A673 (cell line): ENCODE data around the gene HDAC10. TPM values are rescaled to one million over a fixed set of nuclear protein-coding genes. Genes with fewer than 3 reads are reported as not detected.

Experiments
- BruUV-seq: library from RNA; stranded (reverse); fragments of 400-500 nt; replicated peaks from 2 replicates; lab custom pipeline; 2021; lab: Mats Ljungman, UMichigan
- CTCF ChIA-PET: fragments of 300-600 bp; sonication (Branson Sonifier 250); formaldehyde crosslinking; loops from one replicate; lab custom pipeline; 2022; ENCODE audit warnings: antibody characterized with exemption; lab: Charles Lee
- POLR2A ChIA-PET: fragments of 300-600 bp; sonication (Branson Sonifier 250); formaldehyde crosslinking; loops from one replicate; lab custom pipeline; 2022; ENCODE audit warnings: antibody characterized with exemption; ENCODE audit not compliant: low non-redundant PET; lab: Charles Lee
- DNase-seq: peaks from one replicate; pipeline ENCODE4 v3.0.0-alpha.2; 2015; ENCODE audit warnings: low spot score
- H3K27ac ChIP-seq: fragments of 200-600 bp; sonication (generic); 2 replicates; pipeline ENCODE4 v1.5.1; 2016; ENCODE audit warnings: mixed run types, low read depth, mild to moderate bottlenecking, mixed read lengths, antibody characterized with exemption, low read length; ENCODE audit not compliant: poor library complexity, severe bottlenecking
- H3K27me3 ChIP-seq: fragments of 200-600 bp; sonication (generic); replicated peaks from 2 replicates; pipeline ENCODE4 v1.6.1; 2017; ENCODE audit warnings: mixed run types, low read depth, mild to moderate bottlenecking, mixed read lengths, antibody characterized with exemption, low read length; ENCODE audit not compliant: insufficient read depth, poor library complexity
- H3K36me3 ChIP-seq: fragments of 200-600 bp; sonication (generic); 2 replicates; pipeline ENCODE4 v1.6.1; 2016; ENCODE audit warnings: mixed run types, mild to moderate bottlenecking, mixed read lengths, antibody characterized with exemption, low read length; ENCODE audit not compliant: insufficient read depth, poor library complexity, severe bottlenecking
- H3K4me1 ChIP-seq: fragments of 200-600 bp; sonication (generic); 2 replicates; pipeline ENCODE4 v1.6.1; 2017; ENCODE audit warnings: mixed run types, mild to moderate bottlenecking, mixed read lengths, antibody characterized with exemption, low read length; ENCODE audit not compliant: insufficient read depth, poor library complexity, severe bottlenecking
- H3K4me3 ChIP-seq: fragments of 200-600 bp; sonication (generic); 2 replicates; pipeline ENCODE4 v1.5.1; 2016; ENCODE audit warnings: low read depth, mixed run types, mild to moderate bottlenecking, mixed read lengths, low read length; ENCODE audit not compliant: poor library complexity, severe bottlenecking
- H3K9me3 ChIP-seq: fragments of 200-600 bp; sonication (generic); 2 replicates; pipeline ENCODE4 v1.6.1; 2016; ENCODE audit warnings: mixed run types, low read depth, mild to moderate bottlenecking, mixed read lengths, antibody characterized with exemption, low read length; ENCODE audit not compliant: poor library complexity, severe bottlenecking
- EZH2 ChIP-seq: fragments of 200-600 bp; sonication (generic); IDR thresholded peaks from 2 replicates; pipeline ENCODE4 v1.6.1; 2017; ENCODE audit warnings: borderline replicate concordance, low read depth, mild to moderate bottlenecking, mixed read lengths, antibody characterized with exemption, low read length; ENCODE audit not compliant: poor library complexity, severe bottlenecking
- intact Hi-C: fragments of 100-400 bp; cut with micrococcal nuclease; formaldehyde crosslinking; loops from one replicate; pipeline ENCODE4 v1.10.0; 2022; ENCODE audit not compliant: unreplicated experiment
- total RNA-seq: library from RNA; stranded (reverse); gene quantifications from 2 replicates; pipeline ENCODE4 v1.2.3, GENCODE V29; 2021
- TF ChIP-seq, protein P1 (sequence below): fragments of 300-800, 200-600 bp; sonication (generic); conservative IDR thresholded peaks from 2 replicates; pipeline ENCODE4 v1.5.1; 2017; ENCODE audit warnings: low read depth, mild to moderate bottlenecking, antibody characterized with exemption, low read length, moderate library complexity, mixed read lengths

HDAC10 gene
- total RNA-seq, 1 experiment from 2014 or later = 38.6 TPM

- H3K36me3 ChIP-seq = peaks cover 3% of the 10 kb centered on the region
- POLR2A ChIA-PET = no interaction called here
- no peak overlapping the region for H3K4me3 ChIP-seq
- intact Hi-C loops = no loop called here
- H3K27me3 ChIP-seq = no peaks in the 10 kb centered on the region
- H3K27ac ChIP-seq = no peak overlapping the region
- TF ChIP-seq, protein P1, sequence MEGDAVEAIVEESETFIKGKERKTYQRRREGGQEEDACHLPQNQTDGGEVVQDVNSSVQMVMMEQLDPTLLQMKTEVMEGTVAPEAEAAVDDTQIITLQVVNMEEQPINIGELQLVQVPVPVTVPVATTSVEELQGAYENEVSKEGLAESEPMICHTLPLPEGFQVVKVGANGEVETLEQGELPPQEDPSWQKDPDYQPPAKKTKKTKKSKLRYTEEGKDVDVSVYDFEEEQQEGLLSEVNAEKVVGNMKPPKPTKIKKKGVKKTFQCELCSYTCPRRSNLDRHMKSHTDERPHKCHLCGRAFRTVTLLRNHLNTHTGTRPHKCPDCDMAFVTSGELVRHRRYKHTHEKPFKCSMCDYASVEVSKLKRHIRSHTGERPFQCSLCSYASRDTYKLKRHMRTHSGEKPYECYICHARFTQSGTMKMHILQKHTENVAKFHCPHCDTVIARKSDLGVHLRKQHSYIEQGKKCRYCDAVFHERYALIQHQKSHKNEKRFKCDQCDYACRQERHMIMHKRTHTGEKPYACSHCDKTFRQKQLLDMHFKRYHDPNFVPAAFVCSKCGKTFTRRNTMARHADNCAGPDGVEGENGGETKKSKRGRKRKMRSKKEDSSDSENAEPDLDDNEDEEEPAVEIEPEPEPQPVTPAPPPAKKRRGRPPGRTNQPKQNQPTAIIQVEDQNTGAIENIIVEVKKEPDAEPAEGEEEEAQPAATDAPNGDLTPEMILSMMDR = no peak
- no peak for TF ChIP-seq EZH2
- CTCF ChIA-PET = no interaction called here
- no TSS peak for BruUV-seq
- H3K9me3 ChIP-seq = no peaks in the 10 kb centered on the region
- no peaks in the 10 kb centered on the region for H3K4me1 ChIP-seq
- no peak for DNase-seq
Observed at GRCh38 chr22:50233223-50233622, 17.8 kb downstream of the HDAC10 start.

DNA sequence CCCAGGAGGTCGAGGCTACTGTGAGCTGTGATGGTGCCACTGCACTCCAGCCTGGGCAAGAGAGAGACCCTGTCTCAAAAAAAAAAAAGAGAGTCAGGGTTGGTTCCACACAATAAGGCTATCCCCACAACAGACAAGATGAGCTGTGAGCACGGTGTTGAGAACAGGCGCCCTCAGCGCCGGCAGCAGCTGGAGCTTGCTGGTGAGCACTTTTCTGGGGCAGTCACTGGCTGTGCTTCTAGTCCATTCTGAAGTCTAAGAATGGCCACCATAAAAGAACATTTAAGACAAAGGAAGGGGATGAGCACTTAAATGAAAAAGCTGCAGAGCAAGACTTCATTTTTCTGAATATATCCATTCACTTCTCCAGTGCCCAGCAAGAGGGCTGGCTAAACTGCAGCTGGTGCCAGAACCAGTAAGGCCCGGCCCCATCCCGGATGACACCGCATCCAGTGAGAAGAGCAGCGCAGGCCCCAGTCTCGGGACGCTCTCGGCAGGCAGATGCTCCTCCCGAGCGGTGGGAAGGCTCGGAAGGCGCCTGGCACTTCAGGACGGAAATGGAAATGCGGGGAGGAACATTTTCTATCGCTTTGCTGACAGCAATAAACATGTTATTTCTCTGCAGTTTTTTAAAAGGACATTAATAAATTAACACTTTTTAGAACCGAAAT, 18.4 kb downstream of the HDAC10 start:
- no TSS peak for BruUV-seq
- Histone ChIP-seq H3K36me3 (peaks cover 3% of the 10 kb centered on the region), H3K4me1 (no peaks in the 10 kb centered on the region), H3K9me3 (no peaks in the 10 kb centered on the region), H3K27ac (no peak overlapping the region), H3K27me3 (no peaks in the 10 kb centered on the region), H3K4me3 (no peak overlapping the region)
- no peak for TF ChIP-seq EZH2
- TF ChIP-seq, protein P1 = no peak
- POLR2A ChIA-PET = no interaction called here
- intact Hi-C loops = no loop called here
- no peak for DNase-seq
- CTCF ChIA-PET = no interaction called here

DNA sequence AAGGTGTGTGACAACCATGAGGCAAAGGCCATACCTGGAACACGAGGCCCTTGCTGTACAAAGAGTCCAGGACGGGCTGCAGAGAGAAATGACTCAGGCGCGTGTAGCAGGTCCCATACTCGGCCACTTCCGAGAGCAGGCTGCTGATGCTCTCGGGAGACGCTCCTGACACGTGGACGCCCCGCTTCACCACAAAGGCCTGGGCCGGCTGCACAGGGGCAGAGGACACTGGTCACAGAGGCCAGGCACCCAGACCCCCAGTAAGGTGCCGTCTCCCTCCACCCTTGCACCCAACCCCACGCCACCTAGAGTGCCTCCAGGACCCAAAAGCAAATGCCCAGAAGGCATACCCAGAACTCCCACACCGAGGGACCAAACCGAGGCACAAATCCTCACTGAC, 21.7 kb downstream of the HDAC10 start:
- ChIA-PET CTCF (no interaction called here), POLR2A (no interaction called here)
- no peak overlapping the region for H3K4me3 ChIP-seq
- H3K36me3 ChIP-seq = peaks cover 5% of the 10 kb centered on the region
- H3K27me3 ChIP-seq = no peaks in the 10 kb centered on the region
- DNase-seq = no peak
- no peak overlapping the region for H3K27ac ChIP-seq
- TF ChIP-seq, protein P1 = no peak
- no peak for TF ChIP-seq EZH2
- no peaks in the 10 kb centered on the region for H3K9me3 ChIP-seq
- no peaks in the 10 kb centered on the region for H3K4me1 ChIP-seq
- intact Hi-C loops = no loop called here
- BruUV-seq = no TSS peak
